Small intestine (tissue), 16 donors: Measurements from ENCODE around the gene EIF4H. TPM values are rescaled to one million over a fixed set of nuclear protein-coding genes. Genes with fewer than 3 reads are reported as not detected.
A peak's percentile ranks its signal among the peaks of the same experiment; 100 is the strongest.

ENCODE experiments used
- DNase-seq, 2 donors: peaks; one replicate each; pipeline versions ENCODE4 v3.0.0 to v3.0.0-alpha.2; 2013
- FAIRE-seq: peaks from 2 replicates; lab custom pipeline; 2012; peaks lifted over from hg19 to GRCh38; lab: Jason Lieb, UNC
- H3K27ac ChIP-seq, 3 donors: one replicate each; pipeline ENCODE4 v1.5.1; 2013; ENCODE audit warnings: low read length in 2 of 3, mild to moderate bottlenecking in 2 of 3, control low read depth in 1 of 3, inconsistent platforms in 1 of 3, low read depth in 1 of 3, moderate library complexity in 1 of 3
- H3K27me3 ChIP-seq, 3 donors: one replicate each; pipeline ENCODE4 v1.6.1; 2013; ENCODE audit warnings: low read length in 3 of 3, inconsistent platforms in 1 of 3; ENCODE audit not compliant: control insufficient read depth in 3 of 3, insufficient read depth in 3 of 3
- H3K36me3 ChIP-seq, 3 donors: one replicate each; pipeline ENCODE4 v1.6.1; 2013; ENCODE audit warnings: low read length in 3 of 3, inconsistent platforms in 1 of 3, low read depth in 1 of 3, mild to moderate bottlenecking in 1 of 3, moderate library complexity in 1 of 3; ENCODE audit not compliant: control insufficient read depth in 3 of 3, insufficient read depth in 2 of 3
- H3K4me1 ChIP-seq, 3 donors: one replicate each; pipeline ENCODE4 v1.6.1; 2013; ENCODE audit warnings: low read length in 2 of 3, inconsistent platforms in 1 of 3, low read depth in 1 of 3, mild to moderate bottlenecking in 1 of 3, moderate library complexity in 1 of 3; ENCODE audit not compliant: control insufficient read depth in 3 of 3, insufficient read depth in 2 of 3
- H3K4me3 ChIP-seq, 3 donors: one replicate each; pipeline ENCODE4 v1.5.1; 2013; ENCODE audit warnings: low read length in 3 of 3, control low read depth in 1 of 3, inconsistent platforms in 1 of 3, low read depth in 1 of 3, mild to moderate bottlenecking in 1 of 3, moderate library complexity in 1 of 3
- H3K9me3 ChIP-seq, 2 donors: one replicate each; pipeline ENCODE4 v1.6.1; 2013; ENCODE audit warnings: low read depth in 1 of 2, low read length in 1 of 2; ENCODE audit not compliant: control insufficient read depth in 2 of 2, insufficient read depth in 1 of 2
- WGBS, 3 donors: extraction: QIAGEN DNeasy Blood & Tissue Kit; methylation state at CpG; one replicate each; pipeline ENCODE4 v1.1.7; 2013; 5-methylcytosine and 5-hydroxymethylcytosine counted together
- long read RNA-seq, 10 donors: transcript quantifications; one replicate each; lab custom pipeline, GENCODE V29; 2026
- polyA plus RNA-seq, 4 donors: library from polyadenylated mRNA; stranded (reverse) in 3 of 4; unstranded in 1 of 4; fragments of 200-250 nt in 3 of 4; fragments of 120-200 nt in 1 of 4; gene quantifications; one replicate each; pipeline versions ENCODE4 v1.2.1 to v1.2.3, GENCODE V29; 2013
- donor health status: healthy with polysubstance abuse.
- donor health status: control.
- donor health status: control.
- donor health status: Bipolar disorder and iron deficiency.
- donor health status: healthy.

The EIF4H gene
- 100 to 1,000 TPM; 158 to 229 (median 187) TPM for polyA plus RNA-seq
- long read RNA-seq, donor 1, transcript EIF4H-202 (6 exons, 2,503 nt), result major isoform, 124 of 184 reads
- long read RNA-seq, donor 1, transcript EIF4H-201 (7 exons, 2,679 nt), result minor isoform, 6 of 184 reads
- long read RNA-seq, donor 1, partial matches to known transcripts, result 51 of 184 reads
- long read RNA-seq, donor 1, other reads (novel, unspliced or antisense), result 0 of 184 reads
- long read RNA-seq, donor 2, transcript EIF4H-202 (6 exons, 2,503 nt), result major isoform, 32 of 32 reads
- long read RNA-seq, donor 2, partial matches to known transcripts, result 0 of 32 reads
- long read RNA-seq, donor 2, other reads (novel, unspliced or antisense), result 0 of 32 reads
- long read RNA-seq, donor 3, transcript EIF4H-202 (6 exons, 2,503 nt), result major isoform, 50 of 82 reads
- long read RNA-seq, donor 3, partial matches to known transcripts, result 30 of 82 reads
- long read RNA-seq, donor 3, other reads (novel, unspliced or antisense), result 0 of 82 reads
- long read RNA-seq, donor 4, partial matches to known transcripts, result 0 of 3 reads
- long read RNA-seq, donor 4, other reads (novel, unspliced or antisense), result 0 of 3 reads
- long read RNA-seq, donor 5, transcript EIF4H-202 (6 exons, 2,503 nt), result major isoform, 26 of 26 reads
- long read RNA-seq, donor 5, partial matches to known transcripts, result 0 of 26 reads
- long read RNA-seq, donor 5, other reads (novel, unspliced or antisense), result 0 of 26 reads
- long read RNA-seq, donor 6, transcript EIF4H-202 (6 exons, 2,503 nt), result major isoform, 58 of 75 reads
- long read RNA-seq, donor 6, partial matches to known transcripts, result 15 of 75 reads
- long read RNA-seq, donor 6, other reads (novel, unspliced or antisense), result 0 of 75 reads
- long read RNA-seq, donor 7, transcript EIF4H-202 (6 exons, 2,503 nt), result major isoform, 126 of 148 reads
- long read RNA-seq, donor 7, partial matches to known transcripts, result 18 of 148 reads
- long read RNA-seq, donor 7, other reads (novel, unspliced or antisense), result 0 of 148 reads
- long read RNA-seq, donor 8, transcript EIF4H-202 (6 exons, 2,503 nt), result major isoform, 6 of 7 reads
- long read RNA-seq, donor 8, partial matches to known transcripts, result 0 of 7 reads
- long read RNA-seq, donor 8, other reads (novel, unspliced or antisense), result 0 of 7 reads
- long read RNA-seq, donor 9, transcript EIF4H-202 (6 exons, 2,503 nt), result major isoform, 16 of 16 reads
- long read RNA-seq, donor 9, partial matches to known transcripts, result 0 of 16 reads
- long read RNA-seq, donor 9, other reads (novel, unspliced or antisense), result 0 of 16 reads
- long read RNA-seq, donor 10, transcript EIF4H-202 (6 exons, 2,503 nt), result major isoform, 95 of 127 reads
- long read RNA-seq, donor 10, partial matches to known transcripts, result 25 of 127 reads
- long read RNA-seq, donor 10, other reads (novel, unspliced or antisense), result 5 of 127 reads

GRCh38 chr7:74173866-74174605, at the start of gene EIF4H:
TSS of gene EIF4H (plus strand) at chr7:74174356. CDS start at chr7:74174384, 28 bp downstream.
- Histone ChIP-seq H3K4me1 (peaks cover 0 to 10% (median 0%) of the 10 kb centered on the region in 3 donors), H3K27ac (peak within 1 kb of the TSS; percentile 88 to 94 (median 92)), H3K27me3 (no peaks in the 10 kb centered on the region), H3K9me3 (no peaks in the 10 kb centered on the region), H3K4me3 (peak within 1 kb of the TSS; percentile 67 to 94 (median 74)), H3K36me3 (peaks cover 0 to 14% (median 0%) of the 10 kb centered on the region in 3 donors)
- 0% methylated on average over 61 to 95 of the region's 95 CpGs for WGBS, 3 donors
- peak; percentile 94 to 99 for DNase-seq
- no peak for FAIRE-seq

DNA sequence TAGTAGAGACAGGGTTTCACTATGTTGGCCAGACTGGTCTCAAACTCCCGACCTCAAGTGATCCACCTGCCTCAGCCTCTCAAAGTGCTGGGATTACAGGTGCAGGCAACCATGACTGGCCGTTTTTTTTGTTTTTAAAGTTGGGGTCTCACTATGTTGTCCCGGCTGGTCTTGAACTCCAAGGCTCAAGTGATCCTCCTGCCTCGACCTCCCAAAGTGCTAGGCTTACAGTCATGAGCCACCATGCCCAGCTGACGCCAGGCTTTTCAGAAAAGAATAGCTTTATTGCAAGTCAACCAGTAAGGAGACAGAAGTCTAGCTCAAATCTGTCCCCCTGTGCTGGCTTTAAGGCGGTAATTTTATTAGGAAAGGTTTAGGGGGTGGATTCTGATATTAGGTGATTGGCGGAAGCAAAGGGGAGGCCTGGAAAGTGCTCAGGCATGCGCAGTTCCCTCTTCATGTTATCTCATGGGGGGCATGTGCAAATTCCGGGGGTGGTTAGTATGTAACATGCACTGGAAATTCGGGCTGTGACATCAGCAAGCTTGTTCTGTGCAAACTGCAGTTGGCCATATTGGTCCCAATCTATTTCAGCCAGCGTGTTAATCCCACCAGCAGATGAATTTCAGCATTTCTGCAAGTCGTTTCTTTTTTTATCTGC, 47.8 kb upstream of the EIF4H start:
- DNase-seq (no peak), FAIRE-seq (no peak)
- Histone ChIP-seq H3K27ac (no peak overlapping the region), H3K9me3 (no peaks in the 10 kb centered on the region), H3K4me1 (no peaks in the 10 kb centered on the region), H3K36me3 (peaks cover 0 to 7% (median 0%) of the 10 kb centered on the region in 3 donors), H3K27me3 (no peaks in the 10 kb centered on the region), H3K4me3 (no peak overlapping the region)
- 75 to 82% (median 78%) methylated on average over 12 of the region's 12 CpGs for WGBS, 3 donors

DNA sequence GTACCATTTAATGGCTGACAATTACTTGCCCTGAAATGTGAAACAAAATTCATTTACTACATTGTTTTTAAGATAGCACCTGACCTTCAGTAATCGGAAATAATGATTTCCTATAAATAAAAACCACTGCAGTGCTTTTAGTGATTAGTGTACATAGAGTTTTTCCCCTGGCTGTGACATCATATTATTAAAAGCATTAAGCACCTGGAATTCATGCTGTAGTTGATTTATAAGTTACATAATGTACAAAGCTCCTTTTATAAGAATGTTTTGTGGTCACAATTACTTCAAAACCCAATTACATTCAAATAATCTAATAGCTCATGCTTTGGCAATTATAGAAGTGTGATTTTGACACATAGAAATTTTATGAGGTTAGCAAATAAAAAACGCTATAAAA, 44.3 kb upstream of the EIF4H start:
- no peaks in the 10 kb centered on the region for H3K36me3 ChIP-seq
- WGBS, 3 donors, result 12 to 50% (median 23%) methylated on average over 2 of the region's 2 CpGs
- no peak overlapping the region for H3K27ac ChIP-seq
- no peaks in the 10 kb centered on the region for H3K9me3 ChIP-seq
- FAIRE-seq, result no peak
- no peaks in the 10 kb centered on the region for H3K4me1 ChIP-seq
- peaks cover 0 to 2% (median 0%) of the 10 kb centered on the region in 3 donors for H3K27me3 ChIP-seq
- DNase-seq, result no peak
- H3K4me3 ChIP-seq, result no peak overlapping the region

GRCh38 chr7:74130518-74130917, 43.6 kb upstream of the EIF4H start:
- no peak for FAIRE-seq
- no peaks in the 10 kb centered on the region for H3K4me1 ChIP-seq
- no peaks in the 10 kb centered on the region for H3K9me3 ChIP-seq
- no peak for DNase-seq
- no peak overlapping the region for H3K4me3 ChIP-seq
- no peaks in the 10 kb centered on the region for H3K36me3 ChIP-seq
- WGBS, 3 donors, result 58 to 61% (median 61%) methylated on average over 4 of the region's 4 CpGs
- H3K27ac ChIP-seq, result no peak overlapping the region
- H3K27me3 ChIP-seq, result peaks cover 0 to 2% (median 0%) of the 10 kb centered on the region in 3 donors

GRCh38 chr7:74134117-74134620, 40.0 kb upstream of the EIF4H start:
- no peak overlapping the region for H3K27ac ChIP-seq
- FAIRE-seq (no peak), DNase-seq (no peak)
- no peaks in the 10 kb centered on the region for H3K9me3 ChIP-seq
- H3K4me1 ChIP-seq, result no peaks in the 10 kb centered on the region
- H3K27me3 ChIP-seq, result peaks cover 0 to 2% (median 0%) of the 10 kb centered on the region in 3 donors
- H3K4me3 ChIP-seq, result no peak overlapping the region
- WGBS, 3 donors, result 57 to 60% (median 57%) methylated on average over 8 of the region's 8 CpGs
- H3K36me3 ChIP-seq, result no peaks in the 10 kb centered on the region

DNA sequence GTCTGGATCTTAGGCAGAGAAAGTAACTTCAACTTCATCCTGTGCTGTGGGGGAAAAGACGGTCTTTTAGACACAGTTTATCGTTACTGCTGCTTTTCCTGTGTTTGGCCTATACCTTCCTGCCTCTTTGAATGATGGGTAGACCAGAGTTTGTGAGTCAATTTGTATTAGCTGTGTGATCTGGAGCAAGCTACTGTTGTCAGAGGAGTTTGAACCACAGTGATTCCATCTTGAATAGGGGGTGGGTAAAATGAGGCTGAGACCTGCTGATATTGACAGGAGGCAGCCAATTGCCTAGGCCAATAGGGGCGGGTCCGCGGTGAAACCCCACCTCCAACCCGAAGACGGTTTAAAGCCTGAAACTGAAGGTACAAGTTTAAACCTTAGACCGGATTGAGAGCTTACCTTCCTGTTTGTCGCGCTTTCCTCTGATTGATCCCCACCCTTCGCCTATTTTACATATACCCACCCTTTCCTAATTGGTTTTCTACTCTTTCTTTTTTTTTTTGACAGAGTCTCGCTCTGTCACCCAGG, 35.8 kb upstream of the EIF4H start:
- H3K9me3 ChIP-seq, result no peaks in the 10 kb centered on the region
- no peaks in the 10 kb centered on the region for H3K36me3 ChIP-seq
- no peak overlapping the region for H3K27ac ChIP-seq
- no peak overlapping the region for H3K4me3 ChIP-seq
- H3K4me1 ChIP-seq, result no peaks in the 10 kb centered on the region
- no peak for FAIRE-seq
- H3K27me3 ChIP-seq, result peaks cover 0 to 2% (median 0%) of the 10 kb centered on the region in 3 donors
- WGBS, 3 donors, result 84 to 92% (median 88%) methylated on average over 12 of the region's 12 CpGs
- no peak for DNase-seq
